HG03025 (cell line): ENCODE measurements around the gene METTL17.
"Not testable (repeated sequence)": the region's sequence is repeated elsewhere in the genome, so short reads cannot be mapped to it uniquely, and the experiment has no call there.

Experiments used
- ATAC-seq: cut with Tn5 transposase; IDR thresholded peaks from one replicate; pipeline ENCODE4 v1.9.1; 2021; ENCODE audit warnings: mild to moderate bottlenecking, moderate library complexity; ENCODE audit not compliant: unreplicated experiment, low FRiP score

Gene METTL17

GRCh38 chr14:20988717-20989470, 886 bp upstream of the METTL17 start:
- ATAC-seq, result no peak

GRCh38 chr14:20989471-20989786, 351 bp upstream of the METTL17 start:
- no peak for ATAC-seq

- no peak for ATAC-seq
Measured at GRCh38 chr14:20996521-20996920, 6.7 kb downstream of the METTL17 start.

- no peak for ATAC-seq
Measured at GRCh38 chr14:20997115-20997514, 7.3 kb downstream of the METTL17 start.

GRCh38 chr14:20997564-20997963, 7.8 kb downstream of the METTL17 start:
- ATAC-seq, result no peak

GRCh38 chr14:20998139-20998538, 8.4 kb downstream of the METTL17 start:
- no peak for ATAC-seq

- ATAC-seq, result no peak
Measured at GRCh38 chr14:20998674-20999366, 9.0 kb downstream of the METTL17 start, which contains the start of gene SLC39A2. Gene SLC39A2, plus strand, starts transcription at chr14:20999293. Its CDS starts 154 bp downstream, at chr14:20999447.

GRCh38 chr14:20999591-20999990, 9.8 kb downstream of the METTL17 start:
- ATAC-seq, result no peak

GRCh38 chr14:21001218-21001617, 11.4 kb downstream of the METTL17 start:
- ATAC-seq, result no peak

GRCh38 chr14:21003788-21004346, 14.1 kb downstream of the METTL17 start:
- ATAC-seq, result no peak

GRCh38 chr14:21009721-21010120, 19.9 kb downstream of the METTL17 start:
- ATAC-seq, result not testable (repeated sequence)

- no peak for ATAC-seq
Measured at GRCh38 chr14:21011136-21011535, 21.4 kb downstream of the METTL17 start.

GRCh38 chr14:21014761-21015190, 25.0 kb downstream of the METTL17 start:
- ATAC-seq, result no peak

- no peak for ATAC-seq
Measured at GRCh38 chr14:21015312-21015711, 25.5 kb downstream of the METTL17 start.

- no peak for ATAC-seq
Measured at GRCh38 chr14:21016413-21017190, 26.8 kb downstream of the METTL17 start.

- ATAC-seq, result no peak
Measured at GRCh38 chr14:21017528-21018245, 27.9 kb downstream of the METTL17 start.

GRCh38 chr14:21018286-21018685, 28.5 kb downstream of the METTL17 start:
- ATAC-seq, result no peak

GRCh38 chr14:21018781-21019180, 29.0 kb downstream of the METTL17 start:
- no peak for ATAC-seq

- no peak for ATAC-seq
Measured at GRCh38 chr14:21019366-21019765, 29.6 kb downstream of the METTL17 start.

- ATAC-seq, result no peak
Measured at GRCh38 chr14:21020977-21021545, 31.3 kb downstream of the METTL17 start.
